Measurements from ENCODE around the gene VANGL2.
"Not testable (repeated sequence)": the region's sequence is repeated elsewhere in the genome, so short reads cannot be mapped to it uniquely, and the experiment has no call there.

DNA sequence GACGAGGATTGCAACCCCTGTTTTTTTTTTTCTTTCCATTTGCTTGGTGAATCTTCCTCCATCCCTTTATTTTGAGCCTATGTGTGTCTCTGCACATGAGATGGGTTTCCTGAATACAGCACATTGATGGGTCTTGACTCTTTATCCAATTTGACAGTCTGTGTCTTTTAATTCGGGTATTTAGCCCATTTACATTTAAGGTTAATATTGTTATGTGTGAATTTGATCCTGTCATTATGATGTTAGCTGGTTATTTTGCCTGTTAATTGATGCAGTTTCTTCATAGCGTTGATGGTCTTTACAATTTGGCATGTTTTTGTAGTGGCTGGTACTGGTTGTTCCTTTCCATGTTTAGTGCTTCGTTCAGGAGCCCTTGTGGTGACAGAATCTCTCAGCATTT, 12.0 kb upstream of the VANGL2 start:
- TF ChIP-seq, protein P1, sequence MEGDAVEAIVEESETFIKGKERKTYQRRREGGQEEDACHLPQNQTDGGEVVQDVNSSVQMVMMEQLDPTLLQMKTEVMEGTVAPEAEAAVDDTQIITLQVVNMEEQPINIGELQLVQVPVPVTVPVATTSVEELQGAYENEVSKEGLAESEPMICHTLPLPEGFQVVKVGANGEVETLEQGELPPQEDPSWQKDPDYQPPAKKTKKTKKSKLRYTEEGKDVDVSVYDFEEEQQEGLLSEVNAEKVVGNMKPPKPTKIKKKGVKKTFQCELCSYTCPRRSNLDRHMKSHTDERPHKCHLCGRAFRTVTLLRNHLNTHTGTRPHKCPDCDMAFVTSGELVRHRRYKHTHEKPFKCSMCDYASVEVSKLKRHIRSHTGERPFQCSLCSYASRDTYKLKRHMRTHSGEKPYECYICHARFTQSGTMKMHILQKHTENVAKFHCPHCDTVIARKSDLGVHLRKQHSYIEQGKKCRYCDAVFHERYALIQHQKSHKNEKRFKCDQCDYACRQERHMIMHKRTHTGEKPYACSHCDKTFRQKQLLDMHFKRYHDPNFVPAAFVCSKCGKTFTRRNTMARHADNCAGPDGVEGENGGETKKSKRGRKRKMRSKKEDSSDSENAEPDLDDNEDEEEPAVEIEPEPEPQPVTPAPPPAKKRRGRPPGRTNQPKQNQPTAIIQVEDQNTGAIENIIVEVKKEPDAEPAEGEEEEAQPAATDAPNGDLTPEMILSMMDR (IDR thresholded peaks at IDR 0.05; ENCODE audit: low read depth, low read length, missing input control), result not testable (repeated sequence)
- TF ChIP-seq, protein P2, sequence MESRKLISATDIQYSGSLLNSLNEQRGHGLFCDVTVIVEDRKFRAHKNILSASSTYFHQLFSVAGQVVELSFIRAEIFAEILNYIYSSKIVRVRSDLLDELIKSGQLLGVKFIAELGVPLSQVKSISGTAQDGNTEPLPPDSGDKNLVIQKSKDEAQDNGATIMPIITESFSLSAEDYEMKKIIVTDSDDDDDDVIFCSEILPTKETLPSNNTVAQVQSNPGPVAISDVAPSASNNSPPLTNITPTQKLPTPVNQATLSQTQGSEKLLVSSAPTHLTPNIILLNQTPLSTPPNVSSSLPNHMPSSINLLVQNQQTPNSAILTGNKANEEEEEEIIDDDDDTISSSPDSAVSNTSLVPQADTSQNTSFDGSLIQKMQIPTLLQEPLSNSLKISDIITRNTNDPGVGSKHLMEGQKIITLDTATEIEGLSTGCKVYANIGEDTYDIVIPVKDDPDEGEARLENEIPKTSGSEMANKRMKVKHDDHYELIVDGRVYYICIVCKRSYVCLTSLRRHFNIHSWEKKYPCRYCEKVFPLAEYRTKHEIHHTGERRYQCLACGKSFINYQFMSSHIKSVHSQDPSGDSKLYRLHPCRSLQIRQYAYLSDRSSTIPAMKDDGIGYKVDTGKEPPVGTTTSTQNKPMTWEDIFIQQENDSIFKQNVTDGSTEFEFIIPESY (IDR thresholded peaks at IDR 0.05), result not testable (repeated sequence)
- TF ChIP-seq, protein P3, sequence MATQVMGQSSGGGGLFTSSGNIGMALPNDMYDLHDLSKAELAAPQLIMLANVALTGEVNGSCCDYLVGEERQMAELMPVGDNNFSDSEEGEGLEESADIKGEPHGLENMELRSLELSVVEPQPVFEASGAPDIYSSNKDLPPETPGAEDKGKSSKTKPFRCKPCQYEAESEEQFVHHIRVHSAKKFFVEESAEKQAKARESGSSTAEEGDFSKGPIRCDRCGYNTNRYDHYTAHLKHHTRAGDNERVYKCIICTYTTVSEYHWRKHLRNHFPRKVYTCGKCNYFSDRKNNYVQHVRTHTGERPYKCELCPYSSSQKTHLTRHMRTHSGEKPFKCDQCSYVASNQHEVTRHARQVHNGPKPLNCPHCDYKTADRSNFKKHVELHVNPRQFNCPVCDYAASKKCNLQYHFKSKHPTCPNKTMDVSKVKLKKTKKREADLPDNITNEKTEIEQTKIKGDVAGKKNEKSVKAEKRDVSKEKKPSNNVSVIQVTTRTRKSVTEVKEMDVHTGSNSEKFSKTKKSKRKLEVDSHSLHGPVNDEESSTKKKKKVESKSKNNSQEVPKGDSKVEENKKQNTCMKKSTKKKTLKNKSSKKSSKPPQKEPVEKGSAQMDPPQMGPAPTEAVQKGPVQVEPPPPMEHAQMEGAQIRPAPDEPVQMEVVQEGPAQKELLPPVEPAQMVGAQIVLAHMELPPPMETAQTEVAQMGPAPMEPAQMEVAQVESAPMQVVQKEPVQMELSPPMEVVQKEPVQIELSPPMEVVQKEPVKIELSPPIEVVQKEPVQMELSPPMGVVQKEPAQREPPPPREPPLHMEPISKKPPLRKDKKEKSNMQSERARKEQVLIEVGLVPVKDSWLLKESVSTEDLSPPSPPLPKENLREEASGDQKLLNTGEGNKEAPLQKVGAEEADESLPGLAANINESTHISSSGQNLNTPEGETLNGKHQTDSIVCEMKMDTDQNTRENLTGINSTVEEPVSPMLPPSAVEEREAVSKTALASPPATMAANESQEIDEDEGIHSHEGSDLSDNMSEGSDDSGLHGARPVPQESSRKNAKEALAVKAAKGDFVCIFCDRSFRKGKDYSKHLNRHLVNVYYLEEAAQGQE (IDR thresholded peaks at IDR 0.05), result not testable (repeated sequence)
- TF ChIP-seq RXRA, SP1 (IDR thresholded peaks at IDR 0.05): not testable (repeated sequence)
- TF ChIP-seq, protein P4, sequence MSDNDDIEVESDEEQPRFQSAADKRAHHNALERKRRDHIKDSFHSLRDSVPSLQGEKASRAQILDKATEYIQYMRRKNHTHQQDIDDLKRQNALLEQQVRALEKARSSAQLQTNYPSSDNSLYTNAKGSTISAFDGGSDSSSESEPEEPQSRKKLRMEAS (IDR thresholded peaks at IDR 0.05), result not testable (repeated sequence)

All from liver (tissue), 3 donors.